H9 (cell line): ENCODE measurements around the gene ARL2BP. TPM values are rescaled to one million over a fixed set of nuclear protein-coding genes. Genes with fewer than 3 reads are reported as not detected.

ENCODE experiments used
- DNase-seq: peaks from one replicate; pipeline ENCODE4 v3.0.0-alpha.2; 2017
- H2AFZ ChIP-seq: one replicate; pipeline ENCODE4 v1.6.1; 2013; ENCODE audit warnings: mild to moderate bottlenecking, low read length, control low read depth, moderate library complexity
- H2AK5ac ChIP-seq: 2 replicates; pipeline ENCODE4 v1.6.1; 2013; ENCODE audit warnings: low read length, control low read depth, mixed read lengths; ENCODE audit not compliant: insufficient read length
- H2BK120ac ChIP-seq: one replicate; pipeline ENCODE4 v1.6.1; 2013; ENCODE audit warnings: low read depth, mild to moderate bottlenecking, low read length, control low read depth, inconsistent platforms; ENCODE audit not compliant: poor library complexity, severe bottlenecking
- H2BK12ac ChIP-seq: 2 replicates; pipeline ENCODE4 v1.6.1; 2013; ENCODE audit warnings: low read length, control low read depth, mixed read lengths, low read depth; ENCODE audit not compliant: insufficient read length
- H2BK15ac ChIP-seq: 2 replicates; pipeline ENCODE4 v1.6.1; 2013; ENCODE audit warnings: low read depth, low read length, control low read depth
- H2BK20ac ChIP-seq: one replicate; pipeline ENCODE4 v1.6.1; 2013; ENCODE audit warnings: low read depth, mild to moderate bottlenecking, low read length, control low read depth, inconsistent platforms; ENCODE audit not compliant: poor library complexity, severe bottlenecking
- H2BK5ac ChIP-seq: 2 replicates; pipeline ENCODE4 v1.6.1; 2013; ENCODE audit warnings: low read length, control low read depth, mixed read lengths; ENCODE audit not compliant: insufficient read length
- H3K14ac ChIP-seq: 2 replicates; pipeline ENCODE4 v1.6.1; 2013; ENCODE audit warnings: low read length, control low read depth; ENCODE audit not compliant: insufficient read depth
- H3K18ac ChIP-seq: 2 replicates; pipeline ENCODE4 v1.6.1; 2013; ENCODE audit warnings: low read depth, mild to moderate bottlenecking, mixed read lengths, low read length, control low read depth; ENCODE audit not compliant: insufficient read length
- H3K23ac ChIP-seq: 2 replicates; pipeline ENCODE4 v1.6.1; 2013; ENCODE audit warnings: low read length, control low read depth, mixed read lengths, low read depth; ENCODE audit not compliant: insufficient read length
- H3K23me2 ChIP-seq: 2 replicates; pipeline ENCODE4 v1.6.1; 2013; ENCODE audit warnings: low read depth, mild to moderate bottlenecking, mixed read lengths, low read length, control low read depth; ENCODE audit not compliant: insufficient read length, poor library complexity, severe bottlenecking
- H3K27ac ChIP-seq: 2 replicates; pipeline ENCODE4 v1.5.1; 2013; ENCODE audit warnings: low read length, control low read depth, mixed read lengths, low read depth; ENCODE audit not compliant: insufficient read length
- H3K27me3 ChIP-seq: 2 replicates; pipeline ENCODE4 v1.6.1; 2013; ENCODE audit warnings: low read length, control low read depth, inconsistent platforms; ENCODE audit not compliant: insufficient read depth
- H3K4ac ChIP-seq: 2 replicates; pipeline ENCODE4 v1.6.1; 2013; ENCODE audit warnings: low read depth, mild to moderate bottlenecking, control low read depth, inconsistent platforms, low read length, moderate library complexity
- H3K4me1 ChIP-seq: 2 replicates; pipeline ENCODE4 v1.6.1; 2013; ENCODE audit warnings: low read length, control low read depth, inconsistent platforms; ENCODE audit not compliant: insufficient read depth
- H3K4me2 ChIP-seq: 2 replicates; pipeline ENCODE4 v1.6.1; 2013; ENCODE audit warnings: low read length, control low read depth, mixed read lengths; ENCODE audit not compliant: insufficient read length, insufficient read depth
- H3K56ac ChIP-seq: 2 replicates; pipeline ENCODE4 v1.6.1; 2013; ENCODE audit warnings: low read depth, mild to moderate bottlenecking, mixed read lengths, low read length, control low read depth; ENCODE audit not compliant: insufficient read length
- H3K79me1 ChIP-seq: 2 replicates; pipeline ENCODE4 v1.6.1; 2013; ENCODE audit warnings: low read depth, mild to moderate bottlenecking, moderate library complexity, low read length, control low read depth, inconsistent platforms; ENCODE audit not compliant: insufficient read depth, poor library complexity, severe bottlenecking
- H3K79me2 ChIP-seq: 2 replicates; pipeline ENCODE4 v1.6.1; 2013; ENCODE audit warnings: low read length, control low read depth, inconsistent platforms; ENCODE audit not compliant: insufficient read depth
- H3K9ac ChIP-seq: 2 replicates; pipeline ENCODE4 v1.6.1; 2013; ENCODE audit warnings: low read length, control low read depth, mixed read lengths; ENCODE audit not compliant: insufficient read length; ENCODE audit errors: extremely low read depth
- H3K9me3 ChIP-seq: one replicate; pipeline ENCODE4 v1.6.1; 2013; ENCODE audit warnings: low read depth, low read length, inconsistent platforms; ENCODE audit not compliant: control insufficient read depth
- H3T11ph ChIP-seq: one replicate; pipeline ENCODE4 v1.6.1; 2013; ENCODE audit warnings: mild to moderate bottlenecking, low read length, control low read depth, inconsistent platforms
- H4K20me1 ChIP-seq: one replicate; pipeline ENCODE4 v1.6.1; 2013; ENCODE audit not compliant: control insufficient read depth, insufficient read length, insufficient read depth
- H4K5ac ChIP-seq: 2 replicates; pipeline ENCODE4 v1.6.1; 2013; ENCODE audit warnings: low read depth, mild to moderate bottlenecking, mixed read lengths, low read length, control low read depth; ENCODE audit not compliant: insufficient read length
- H4K8ac ChIP-seq: replicated peaks from 2 replicates; pipeline ENCODE4 v1.6.1; 2013; ENCODE audit warnings: low read length, control low read depth, mixed read lengths, low read depth; ENCODE audit not compliant: insufficient read length
- H4K91ac ChIP-seq: 2 replicates; pipeline ENCODE4 v1.6.1; 2013; ENCODE audit warnings: low read depth, mild to moderate bottlenecking, moderate library complexity, mixed read lengths, low read length, control low read depth; ENCODE audit not compliant: insufficient read length
- H3K27ac Mint-ChIP-seq, 3 experiments: 2 replicates in 2 of 3; 3 replicates in 1 of 3; pipeline ENCODE4 v1.8.0; 2020 to 2021; ENCODE audit warnings: mixed read lengths in 3 of 3, mild to moderate bottlenecking in 1 of 3, moderate library complexity in 1 of 3
- H3K27me3 Mint-ChIP-seq: 2 replicates; pipeline ENCODE4 v1.8.0; 2021; ENCODE audit warnings: low read depth, mild to moderate bottlenecking, moderate library complexity, mixed read lengths
- H3K36me3 Mint-ChIP-seq, 3 experiments: 2 replicates in 2 of 3; 3 replicates in 1 of 3; pipeline ENCODE4 v1.8.0; 2020 to 2021; ENCODE audit warnings: low read depth in 3 of 3, mixed read lengths in 3 of 3; ENCODE audit not compliant: insufficient read depth in 1 of 3
- H3K4me1 Mint-ChIP-seq, 2 experiments: 2 replicates each; pipeline ENCODE4 v1.8.0; 2020; ENCODE audit warnings: mixed read lengths in 2 of 2
- H3K4me3 Mint-ChIP-seq, 2 experiments: 2 replicates in 1 of 2; 3 replicates in 1 of 2; pipeline ENCODE4 v1.8.0; 2020 to 2021; ENCODE audit warnings: mild to moderate bottlenecking in 2 of 2, mixed read lengths in 2 of 2, moderate library complexity in 1 of 2
- H3K9me3 Mint-ChIP-seq, 2 experiments: 2 replicates in 1 of 2; 3 replicates in 1 of 2; pipeline ENCODE4 v1.8.0; 2020; ENCODE audit warnings: mild to moderate bottlenecking in 2 of 2, mixed read lengths in 2 of 2, moderate library complexity in 1 of 2
- WGBS: extraction: QIAGEN DNeasy Blood & Tissue Kit; methylation state at CpG from one replicate; pipeline ENCODE4 v1.1.7; 2013; ENCODE audit warnings: missing lambda C conversion rate, low lambda C conversion rate, mixed read lengths; ENCODE audit not compliant: insufficient read length; ENCODE audit errors: extremely low coverage; 5-methylcytosine and 5-hydroxymethylcytosine counted together
- total RNA-seq: library from RNA; stranded (reverse); gene quantifications from 2 replicates; pipeline ENCODE4 v1.2.1, GENCODE V29; 2021
- TF ChIP-seq, protein P1 (sequence below): fragments of 200-600 bp; sonication (generic); conservative IDR thresholded peaks from 3 replicates; pipeline ENCODE4 v1.8.0; 2021; ENCODE audit warnings: antibody characterized with exemption, mild to moderate bottlenecking

ARL2BP gene
- total RNA-seq, 1 experiment from 2014 or later: 18.0 TPM

DNA sequence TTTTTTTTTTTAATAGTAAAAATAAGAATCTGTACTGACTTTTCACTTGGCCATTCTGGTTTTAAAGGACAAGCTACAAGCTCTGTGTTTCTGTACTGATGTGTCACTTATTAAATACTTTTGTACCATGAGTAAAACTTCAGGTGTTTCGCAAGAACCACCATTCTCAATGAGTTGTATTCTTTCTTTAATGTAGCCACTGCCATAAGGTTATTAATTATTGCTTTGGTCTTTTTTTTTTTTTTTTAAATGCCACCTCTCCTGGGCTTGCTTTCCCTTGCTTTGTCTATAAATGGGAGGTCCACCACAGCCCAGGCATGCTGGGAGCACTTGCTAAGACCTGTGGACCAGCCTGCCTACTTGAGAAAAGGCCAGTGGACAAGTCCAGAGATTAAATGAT, 8.4 kb downstream of the ARL2BP start:
- Histone ChIP-seq H3K4me2 (no peak overlapping the region), H3K14ac (no peak overlapping the region), H4K20me1 (no peaks in the 10 kb centered on the region), H3T11ph (no peak overlapping the region), H2AFZ (no peak overlapping the region), H3K79me2 (no peaks in the 10 kb centered on the region), H4K91ac (no peak overlapping the region), H3K23ac (no peak overlapping the region), H3K4me1 (no peaks in the 10 kb centered on the region), H3K18ac (no peak overlapping the region), H3K27me3 (no peaks in the 10 kb centered on the region), H2BK120ac (no peak overlapping the region), H2AK5ac (no peak overlapping the region), H3K27ac (no peak overlapping the region), H3K79me1 (no peaks in the 10 kb centered on the region), H2BK5ac (no peak overlapping the region), H3K9me3 (peaks cover 6% of the 10 kb centered on the region), H3K9ac (no peak overlapping the region), H4K5ac (no peak overlapping the region), H2BK20ac (no peak overlapping the region), H2BK15ac (no peak overlapping the region), H3K56ac (no peak overlapping the region), H4K8ac (no peak overlapping the region), H3K23me2 (no peaks in the 10 kb centered on the region), H2BK12ac (no peak overlapping the region), H3K4ac (no peak overlapping the region)
- H3K36me3 Mint-ChIP-seq: peaks cover 10 to 19% (median 13%) of the 10 kb centered on the region in 3 experiments
- DNase-seq: no peak
- H3K27ac Mint-ChIP-seq: no peak overlapping the region
- H3K9me3 Mint-ChIP-seq: peaks cover 0 to 4% of the 10 kb centered on the region in 2 experiments; a peak in 2 of 5 replicates
- H3K4me1 Mint-ChIP-seq: no peaks in the 10 kb centered on the region
- H3K4me3 Mint-ChIP-seq: no peak overlapping the region
- no CpG with 5 or more reads among the region's 1 CpG for WGBS
- TF ChIP-seq, protein P1, sequence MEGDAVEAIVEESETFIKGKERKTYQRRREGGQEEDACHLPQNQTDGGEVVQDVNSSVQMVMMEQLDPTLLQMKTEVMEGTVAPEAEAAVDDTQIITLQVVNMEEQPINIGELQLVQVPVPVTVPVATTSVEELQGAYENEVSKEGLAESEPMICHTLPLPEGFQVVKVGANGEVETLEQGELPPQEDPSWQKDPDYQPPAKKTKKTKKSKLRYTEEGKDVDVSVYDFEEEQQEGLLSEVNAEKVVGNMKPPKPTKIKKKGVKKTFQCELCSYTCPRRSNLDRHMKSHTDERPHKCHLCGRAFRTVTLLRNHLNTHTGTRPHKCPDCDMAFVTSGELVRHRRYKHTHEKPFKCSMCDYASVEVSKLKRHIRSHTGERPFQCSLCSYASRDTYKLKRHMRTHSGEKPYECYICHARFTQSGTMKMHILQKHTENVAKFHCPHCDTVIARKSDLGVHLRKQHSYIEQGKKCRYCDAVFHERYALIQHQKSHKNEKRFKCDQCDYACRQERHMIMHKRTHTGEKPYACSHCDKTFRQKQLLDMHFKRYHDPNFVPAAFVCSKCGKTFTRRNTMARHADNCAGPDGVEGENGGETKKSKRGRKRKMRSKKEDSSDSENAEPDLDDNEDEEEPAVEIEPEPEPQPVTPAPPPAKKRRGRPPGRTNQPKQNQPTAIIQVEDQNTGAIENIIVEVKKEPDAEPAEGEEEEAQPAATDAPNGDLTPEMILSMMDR: no peak
- no peaks in the 10 kb centered on the region; the same call in 1 of the 2 replicates for H3K27me3 Mint-ChIP-seq
